Measurements from ENCODE around the gene ASB9. TPM values are rescaled to one million over a fixed set of nuclear protein-coding genes. Genes with fewer than 3 reads are reported as not detected.

The ASB9 gene
- total and polyA plus RNA-seq, 9 of the 15 experiments (the other 6 are each of a cell fraction or from before 2014, with no cell fraction given) = 0.27 to 1.7 (median 0.96) TPM

GRCh38 chrX:15240414-15240813, 29.5 kb downstream of the ASB9 start:
- H3K27ac ChIP-seq (ENCODE audit: extremely low read depth, low read depth, low read length) = no peak overlapping the region
- no peak for FAIRE-seq
- H3K4me1 ChIP-seq (replicated peaks in 1 of 2; ENCODE audit: control insufficient read depth in 2 of 2, insufficient read depth in 2 of 2, low read length in 2 of 2) = no peaks in the 10 kb centered on the region
- DNase-seq (ENCODE audit: extremely low read depth in 1 of 4, low spot score in 3 of 4) = no peak
- no peaks in the 10 kb centered on the region for H3K27me3 ChIP-seq (ENCODE audit: control insufficient read depth in 2 of 2, insufficient read depth in 2 of 2, low read length in 2 of 2)
- H3K9me3 ChIP-seq (replicated peaks; ENCODE audit: control insufficient read depth, insufficient read depth, low read depth, low read length) = no peaks in the 10 kb centered on the region
- no peaks in the 10 kb centered on the region for H3K36me3 ChIP-seq (ENCODE audit: control insufficient read depth, insufficient read depth, low read length)
- BruUV-seq (replicated peaks) = no TSS peak
- POLR2A ChIA-PET = interaction anchor here (0.6 kb wide), 1 partner anchor 119 kb away, joined by 4 read pairs; no protein-coding TSS in a partner anchor
- no peaks in the 10 kb centered on the region for H3K79me2 ChIP-seq (ENCODE audit: control insufficient read depth, insufficient read depth, low read length)
- no peak overlapping the region for H3K4me3 ChIP-seq
- no peaks in the 10 kb centered on the region for H4K20me1 ChIP-seq (replicated peaks; ENCODE audit: control insufficient read depth, insufficient read depth, low read length)
- CTCF ChIA-PET (ENCODE audit: low intra/inter-chr PET ratio) = no interaction called here
- H3K4me2 ChIP-seq (ENCODE audit: insufficient read depth, low read length) = no peak overlapping the region
- ATAC-seq = no peak
- no peak overlapping the region for H3K9ac ChIP-seq (ENCODE audit: insufficient read depth in 1 of 2, low read depth in 2 of 2, low read length in 2 of 2)
- intact Hi-C loops (cut with micrococcal nuclease) (loop anchor here (10.0 kb wide), 1 partner anchor 276 kb away; no protein-coding TSS in a partner anchor), in situ Hi-C loops (cut with MboI) (loop anchor here (10.0 kb wide), 1 partner anchor 1196 kb away; no protein-coding TSS in a partner anchor)
- WGBS (ENCODE audit: insufficient coverage, low coverage, missing lambda C conversion rate) = 6% methylated on average over 5 of the region's 5 CpGs
- H3K9me1 ChIP-seq (ENCODE audit: control insufficient read depth, insufficient read depth, low read length) = no peaks in the 10 kb centered on the region
- H2AFZ ChIP-seq (ENCODE audit: low read depth, low read length) = no peak overlapping the region
- peak; percentile 97 for TF ChIP-seq ZNF134 (CRISPR knock-in tag; conservative IDR thresholded peaks at IDR 0.05)
- no peak for TF ChIP-seq PHB2 (IDR thresholded peaks at IDR 0.05; ENCODE audit: low read depth)

DNA sequence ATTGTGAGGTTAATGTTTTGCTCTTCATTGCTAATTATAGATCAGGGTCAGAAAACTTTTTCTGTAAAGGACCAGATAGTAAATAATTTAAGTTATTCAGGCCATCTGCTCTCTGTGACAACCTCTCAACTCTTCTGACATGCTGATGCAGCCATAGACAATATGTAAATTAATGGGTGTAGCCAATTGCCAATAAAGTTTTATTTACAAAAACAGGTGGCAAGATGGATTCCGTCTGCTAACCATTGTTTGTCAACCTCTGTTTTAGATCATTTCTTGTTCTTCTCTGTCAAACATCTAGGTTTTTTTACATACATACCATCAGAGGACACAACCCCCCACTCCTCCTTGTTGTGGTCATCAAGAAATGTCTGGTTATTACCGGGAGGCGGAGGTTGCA, 33.7 kb downstream of the ASB9 start:
- intact Hi-C loops (cut with micrococcal nuclease) = no loop called here
- H3K79me2 ChIP-seq (ENCODE audit: control insufficient read depth, insufficient read depth, low read length) = no peaks in the 10 kb centered on the region
- H2AFZ ChIP-seq (ENCODE audit: low read depth, low read length) = peak overlapping the region; percentile 55; the same call in 1 of the 2 replicates
- no peaks in the 10 kb centered on the region for H3K36me3 ChIP-seq (ENCODE audit: control insufficient read depth, insufficient read depth, low read length)
- WGBS (ENCODE audit: insufficient coverage, low coverage, missing lambda C conversion rate) = 0% methylated on average over 3 of the region's 3 CpGs
- ATAC-seq = no peak
- ChIA-PET POLR2A (no interaction called here), CTCF (ENCODE audit: low intra/inter-chr PET ratio) (no interaction called here)
- in situ Hi-C loops (cut with MboI) = no loop called here
- H3K4me1 ChIP-seq (replicated peaks in 1 of 2; ENCODE audit: control insufficient read depth in 2 of 2, insufficient read depth in 2 of 2, low read length in 2 of 2) = no peaks in the 10 kb centered on the region
- no peak overlapping the region for H3K27ac ChIP-seq (ENCODE audit: extremely low read depth, low read depth, low read length)
- TF ChIP-seq NFRKB (IDR thresholded peaks at IDR 0.05; ENCODE audit: low read depth) = no peak
- TF ChIP-seq, protein P1, sequence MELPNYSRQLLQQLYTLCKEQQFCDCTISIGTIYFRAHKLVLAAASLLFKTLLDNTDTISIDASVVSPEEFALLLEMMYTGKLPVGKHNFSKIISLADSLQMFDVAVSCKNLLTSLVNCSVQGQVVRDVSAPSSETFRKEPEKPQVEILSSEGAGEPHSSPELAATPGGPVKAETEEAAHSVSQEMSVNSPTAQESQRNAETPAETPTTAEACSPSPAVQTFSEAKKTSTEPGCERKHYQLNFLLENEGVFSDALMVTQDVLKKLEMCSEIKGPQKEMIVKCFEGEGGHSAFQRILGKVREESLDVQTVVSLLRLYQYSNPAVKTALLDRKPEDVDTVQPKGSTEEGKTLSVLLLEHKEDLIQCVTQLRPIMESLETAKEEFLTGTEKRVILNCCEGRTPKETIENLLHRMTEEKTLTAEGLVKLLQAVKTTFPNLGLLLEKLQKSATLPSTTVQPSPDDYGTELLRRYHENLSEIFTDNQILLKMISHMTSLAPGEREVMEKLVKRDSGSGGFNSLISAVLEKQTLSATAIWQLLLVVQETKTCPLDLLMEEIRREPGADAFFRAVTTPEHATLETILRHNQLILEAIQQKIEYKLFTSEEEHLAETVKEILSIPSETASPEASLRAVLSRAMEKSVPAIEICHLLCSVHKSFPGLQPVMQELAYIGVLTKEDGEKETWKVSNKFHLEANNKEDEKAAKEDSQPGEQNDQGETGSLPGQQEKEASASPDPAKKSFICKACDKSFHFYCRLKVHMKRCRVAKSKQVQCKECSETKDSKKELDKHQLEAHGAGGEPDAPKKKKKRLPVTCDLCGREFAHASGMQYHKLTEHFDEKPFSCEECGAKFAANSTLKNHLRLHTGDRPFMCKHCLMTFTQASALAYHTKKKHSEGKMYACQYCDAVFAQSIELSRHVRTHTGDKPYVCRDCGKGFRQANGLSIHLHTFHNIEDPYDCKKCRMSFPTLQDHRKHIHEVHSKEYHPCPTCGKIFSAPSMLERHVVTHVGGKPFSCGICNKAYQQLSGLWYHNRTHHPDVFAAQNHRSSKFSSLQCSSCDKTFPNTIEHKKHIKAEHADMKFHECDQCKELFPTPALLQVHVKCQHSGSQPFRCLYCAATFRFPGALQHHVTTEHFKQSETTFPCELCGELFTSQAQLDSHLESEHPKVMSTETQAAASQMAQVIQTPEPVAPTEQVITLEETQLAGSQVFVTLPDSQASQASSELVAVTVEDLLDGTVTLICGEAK (IDR thresholded peaks at IDR 0.05) = peak; percentile 94
- TF ChIP-seq, protein P1 (CRISPR knock-in tag; IDR thresholded peaks at IDR 0.05) = peak; percentile 78
- H3K27me3 ChIP-seq (ENCODE audit: control insufficient read depth in 2 of 2, insufficient read depth in 2 of 2, low read length in 2 of 2) = no peaks in the 10 kb centered on the region
- H3K9me1 ChIP-seq (ENCODE audit: control insufficient read depth, insufficient read depth, low read length) = no peaks in the 10 kb centered on the region
- no TSS peak for BruUV-seq (replicated peaks)
- no peaks in the 10 kb centered on the region for H4K20me1 ChIP-seq (replicated peaks; ENCODE audit: control insufficient read depth, insufficient read depth, low read length)
- no peaks in the 10 kb centered on the region for H3K9me3 ChIP-seq (replicated peaks; ENCODE audit: control insufficient read depth, insufficient read depth, low read depth, low read length)
- H3K4me3 ChIP-seq = no peak overlapping the region
- H3K4me2 ChIP-seq (ENCODE audit: insufficient read depth, low read length) = no peak overlapping the region
- no peak for DNase-seq (ENCODE audit: extremely low read depth in 1 of 4, low spot score in 3 of 4)
- H3K9ac ChIP-seq (ENCODE audit: insufficient read depth in 1 of 2, low read depth in 2 of 2, low read length in 2 of 2) = no peak overlapping the region
- no peak for FAIRE-seq

Data from K562 (cell line).